NB4 (cell line): ENCODE data around the gene ZFAND6.

Experiments used
- CTCF ChIP-seq: IDR thresholded peaks from one replicate; pipeline ENCODE4 v1.5.1; 2012; ENCODE audit warnings: low read depth, low read length
- MAX ChIP-seq: IDR thresholded peaks from 2 replicates; pipeline ENCODE4 v1.6.1; 2011; ENCODE audit warnings: low read depth, low read length
- POLR2A ChIP-seq: IDR thresholded peaks from 2 replicates; pipeline ENCODE4 v1.6.1; 2011; ENCODE audit warnings: mild to moderate bottlenecking; ENCODE audit not compliant: insufficient read length; ENCODE audit errors: extremely low read depth

- no peak for TF ChIP-seq CTCF
- TF ChIP-seq POLR2A = no peak
- TF ChIP-seq MAX = no peak
Measured at GRCh38 chr15:80186597-80186996, 127.1 kb downstream of the ZFAND6 start.
